CD4-positive, alpha-beta T cell treated with Interleukin-15 for 1 hour (primary cell): ENCODE measurements around the gene ABCF1.
"Not testable (repeated sequence)": the region's sequence is repeated elsewhere in the genome, so short reads cannot be mapped to it uniquely, and the experiment has no call there.

ENCODE experiments used
- DNase-seq: peaks from one replicate; pipeline ENCODE4 v3.0.0-alpha.2; 2020

Gene ABCF1

DNA sequence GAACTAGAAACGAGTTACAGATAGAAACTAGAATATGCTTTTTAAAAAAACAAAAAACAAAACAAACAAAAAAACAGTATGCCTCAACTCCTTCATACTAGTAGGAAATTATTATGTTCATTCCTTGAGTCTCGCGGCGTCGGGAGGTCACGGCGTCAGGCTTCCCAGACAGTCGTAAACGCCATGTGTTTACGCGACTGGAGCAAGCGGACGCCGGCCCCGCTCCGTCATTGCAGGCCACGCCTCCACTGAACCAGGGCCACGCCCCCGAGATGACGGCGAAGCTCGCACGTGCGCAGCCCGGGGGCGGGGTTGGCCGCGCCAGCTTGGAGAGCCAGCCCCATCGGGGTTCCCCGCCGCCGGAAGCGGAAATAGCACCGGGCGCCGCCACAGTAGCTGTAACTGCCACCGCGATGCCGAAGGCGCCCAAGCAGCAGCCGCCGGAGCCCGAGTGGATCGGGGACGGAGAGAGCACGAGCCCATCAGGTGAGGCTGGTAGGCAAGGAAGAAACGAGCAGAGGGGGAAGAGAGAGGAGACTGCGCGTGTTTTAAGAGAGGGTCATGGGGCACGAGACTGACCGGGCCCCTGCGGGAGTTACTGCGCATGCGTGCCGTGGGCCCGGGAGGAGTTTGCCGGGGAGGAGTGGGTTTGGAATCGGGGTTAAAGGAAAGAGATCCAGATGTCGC lies at the start of gene ABCF1:
Gene ABCF1, plus strand, starts transcription at position 368 of the 687 bp plus-strand sequence. Its CDS starts 46 bp downstream, at position 414.
- DNase-seq, result peak; percentile 98

- DNase-seq, result not testable (repeated sequence)
These were observed 49.3 kb upstream of the ABCF1 start for GRCh38 chr6:30521952-30522351.

GRCh38 chr6:30526444-30526843 lies 44.8 kb upstream of the ABCF1 start:
- not testable (repeated sequence) for DNase-seq

DNA sequence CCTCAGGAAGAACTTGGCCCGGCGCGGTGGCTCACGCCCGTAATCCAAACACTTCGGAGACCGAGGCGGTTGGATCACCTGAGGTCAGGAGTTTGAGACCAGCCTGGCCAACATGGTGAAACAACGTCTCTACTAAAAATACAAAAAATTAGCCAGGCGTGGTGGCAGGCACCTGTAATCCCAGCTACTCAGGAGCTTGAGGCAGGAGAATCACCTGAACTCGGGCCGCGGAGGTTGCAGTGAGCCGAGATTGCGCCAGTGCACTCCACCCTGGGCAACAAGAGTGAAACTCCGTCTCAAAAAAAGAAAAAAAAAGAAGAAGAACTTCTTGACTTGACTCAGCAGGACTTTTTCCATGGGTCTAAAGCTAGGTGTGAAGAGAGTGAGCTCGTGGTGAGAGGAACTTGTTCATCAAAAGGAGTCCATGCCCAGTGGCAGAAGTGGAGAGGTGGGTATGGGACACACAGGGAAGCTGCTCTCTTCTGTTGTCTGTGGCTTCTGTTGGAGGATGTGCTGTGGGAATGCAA lies 41.8 kb upstream of the ABCF1 start:
- not testable (repeated sequence) for DNase-seq

GRCh38 chr6:30530014-30530413 lies 41.2 kb upstream of the ABCF1 start:
- DNase-seq, result no peak

DNA sequence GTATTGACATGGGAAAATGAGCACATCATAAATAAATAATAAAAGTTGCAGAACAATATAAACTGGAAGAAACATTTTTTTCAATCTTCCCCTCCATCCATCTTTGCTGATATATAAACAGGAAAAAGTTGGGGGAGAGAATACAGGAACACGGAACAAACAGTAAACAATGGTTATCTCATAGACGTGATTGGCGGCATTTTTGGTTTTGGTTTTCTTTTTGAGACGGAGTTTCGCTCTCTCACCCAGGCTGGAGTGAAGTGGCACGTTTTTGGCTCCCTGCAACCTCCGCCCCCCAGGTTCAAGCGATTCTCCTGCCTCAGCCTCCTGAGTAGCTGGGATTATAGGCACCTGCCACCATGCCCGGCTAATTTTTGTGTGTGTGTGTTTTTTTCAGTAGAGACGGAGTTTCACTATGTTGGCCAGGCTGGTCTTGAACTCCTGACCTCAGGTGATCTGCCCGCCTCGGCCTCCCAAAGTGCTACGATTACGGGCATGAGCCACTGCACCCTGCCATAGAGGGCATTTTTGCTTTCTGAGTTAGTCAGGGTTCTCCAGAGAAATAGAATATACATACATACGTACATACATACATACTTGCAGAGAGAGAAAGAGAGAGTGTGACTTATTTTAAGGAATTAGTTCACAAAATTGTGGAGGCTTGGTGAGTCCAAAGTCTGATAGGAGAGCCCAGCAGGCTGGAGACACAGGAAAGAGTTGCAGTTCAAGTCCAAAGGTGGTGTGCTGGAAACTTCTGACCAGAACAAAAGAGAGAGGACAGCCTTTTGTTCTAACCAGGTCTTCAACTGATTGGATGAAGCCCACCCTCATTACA lies 37.6 kb upstream of the ABCF1 start:
- no peak for DNase-seq

DNA sequence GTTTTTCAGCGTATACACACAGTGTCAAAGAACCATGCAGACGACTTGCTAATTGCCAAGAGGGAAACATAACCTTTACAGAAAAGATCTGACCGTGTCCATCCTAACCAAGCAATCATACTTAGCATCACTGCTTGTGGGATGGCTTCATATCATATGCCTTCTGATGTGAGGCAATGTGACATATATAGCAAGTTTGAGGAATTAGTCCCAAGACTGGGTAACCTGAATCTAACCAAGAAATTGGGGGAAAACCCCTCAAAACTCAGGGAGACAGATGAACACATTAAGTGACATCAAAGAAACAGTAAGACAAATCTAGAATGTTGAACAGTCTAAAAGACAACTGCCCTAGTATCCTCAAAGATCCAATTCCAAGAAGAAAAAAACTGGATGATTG lies 33.3 kb upstream of the ABCF1 start:
- no peak for DNase-seq

GRCh38 chr6:30541515-30542403 lies 29.5 kb upstream of the ABCF1 start:
- peak; percentile 82 for DNase-seq

DNA sequence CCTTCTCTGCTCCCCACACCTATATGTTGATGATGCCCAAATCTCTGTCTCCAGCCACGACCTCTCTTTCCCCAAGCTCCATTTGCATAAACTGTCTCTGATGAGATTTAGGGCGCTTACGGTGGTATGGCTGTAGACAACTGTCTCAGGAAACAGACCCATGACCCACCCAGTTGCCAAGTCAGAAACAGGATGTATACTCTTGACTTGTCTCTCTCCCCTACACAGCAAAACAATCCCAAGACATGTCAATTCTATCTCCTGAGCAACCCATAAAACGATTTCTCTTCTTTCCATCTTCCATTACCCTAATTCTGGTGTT lies 28.9 kb upstream of the ABCF1 start:
- DNase-seq, result peak; percentile 51

DNA sequence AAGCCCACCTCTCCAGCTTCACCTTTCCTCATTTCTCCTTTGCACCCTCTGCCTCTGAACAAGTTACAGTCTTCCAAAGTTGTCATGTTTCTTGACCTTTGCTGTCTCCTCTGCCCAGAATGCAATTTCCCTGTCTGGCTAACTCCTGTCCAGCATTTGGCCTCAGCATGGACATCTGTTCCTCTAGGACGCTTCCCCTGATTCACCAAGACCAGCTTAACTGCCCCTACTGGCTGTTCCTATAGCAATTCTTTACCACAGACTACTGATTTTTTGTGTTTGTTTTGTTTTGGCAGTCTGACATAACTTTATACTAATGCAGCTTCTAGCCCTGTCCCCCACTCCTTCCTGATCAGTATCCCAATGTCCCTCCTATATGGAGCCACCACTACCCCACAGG lies 28.3 kb upstream of the ABCF1 start:
- no peak for DNase-seq

DNA sequence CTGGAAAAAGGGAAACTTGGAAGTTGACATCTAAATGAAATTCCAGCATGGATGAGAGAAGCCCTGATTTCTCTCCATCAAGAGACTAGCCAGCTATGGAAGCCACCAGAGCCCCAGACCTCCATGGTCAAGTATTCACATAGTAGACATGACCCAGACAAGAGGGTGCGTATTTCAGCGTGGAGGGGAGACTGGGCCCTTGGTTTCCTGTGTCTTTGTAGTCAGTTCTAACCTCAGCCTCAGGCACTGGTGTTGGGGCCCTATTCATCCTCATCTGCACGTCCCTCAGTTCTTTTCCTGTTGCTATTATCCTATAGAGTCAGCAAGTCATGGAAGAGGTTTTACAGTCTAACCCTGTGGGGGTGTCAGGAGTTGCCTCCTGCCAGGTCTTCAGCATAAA lies 27.4 kb upstream of the ABCF1 start:
- peak; percentile 30 for DNase-seq

- DNase-seq, result no peak
These were observed 26.5 kb upstream of the ABCF1 start for GRCh38 chr6:30544666-30545272.

DNA sequence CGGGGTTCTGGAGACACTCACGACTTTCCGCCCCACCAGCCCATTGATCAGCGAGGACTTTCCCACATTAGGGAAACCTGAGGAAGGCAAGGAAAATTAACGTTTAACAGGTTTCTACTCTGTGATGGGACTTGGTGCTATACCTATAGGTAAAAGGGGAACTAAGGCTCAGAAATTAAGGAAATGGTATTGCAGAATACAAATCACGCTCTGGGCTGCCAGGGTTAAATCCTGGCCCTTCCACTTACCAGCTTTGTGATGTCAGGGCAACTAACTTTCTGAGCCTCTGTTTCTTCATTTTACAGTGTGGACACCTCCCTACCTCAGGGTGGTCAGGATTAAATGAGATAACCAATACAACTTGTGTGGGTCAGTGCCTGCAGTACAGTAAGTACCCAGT lies 23.8 kb upstream of the ABCF1 start:
- DNase-seq, result no peak

- no peak for DNase-seq
These were observed 22.9 kb upstream of the ABCF1 start for GRCh38 chr6:30548375-30548774.

DNA sequence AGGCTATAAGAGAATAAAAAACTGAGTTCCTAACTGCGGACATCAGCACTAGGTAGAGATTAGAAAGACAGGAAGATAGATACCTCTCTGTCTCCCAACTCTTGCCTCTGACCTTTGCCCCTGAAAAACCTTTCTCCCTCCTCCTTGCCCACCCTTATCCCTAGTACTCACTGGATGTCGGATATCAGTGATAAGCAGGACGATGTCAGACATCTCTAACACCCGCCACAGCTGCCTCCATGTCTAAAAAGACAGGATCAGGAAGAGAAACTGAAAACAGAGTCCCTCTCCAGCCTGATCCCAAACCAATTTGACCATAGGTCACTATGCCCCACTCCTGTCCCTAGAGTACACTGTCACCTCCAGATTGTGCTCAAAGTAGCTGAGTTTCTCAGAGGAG lies 16.8 kb upstream of the ABCF1 start:
- no peak for DNase-seq

- DNase-seq, result no peak
These were observed 16.1 kb upstream of the ABCF1 start for GRCh38 chr6:30554962-30555815.

DNA sequence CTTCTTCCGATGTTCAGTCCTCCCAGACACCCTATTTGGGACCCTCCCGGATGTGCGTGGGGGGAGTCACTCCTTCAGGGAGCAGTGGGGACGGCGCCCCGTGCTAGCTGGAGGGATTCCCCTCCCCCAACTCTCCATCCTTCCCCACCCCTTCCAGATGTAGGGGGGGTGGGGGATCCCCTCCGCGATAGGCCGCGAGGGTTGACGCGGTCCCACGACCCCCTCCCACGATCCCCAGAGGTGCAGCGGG lies 15.5 kb upstream of the ABCF1 start:
- no peak for DNase-seq

- DNase-seq, result peak; percentile 97
These were observed 15.0 kb upstream of the ABCF1 start, which contains the start of gene GNL1 for GRCh38 chr6:30556066-30556905. TSS of gene GNL1 (minus strand) at chr6:30556489. CDS start at chr6:30556203, 286 bp downstream.

DNA sequence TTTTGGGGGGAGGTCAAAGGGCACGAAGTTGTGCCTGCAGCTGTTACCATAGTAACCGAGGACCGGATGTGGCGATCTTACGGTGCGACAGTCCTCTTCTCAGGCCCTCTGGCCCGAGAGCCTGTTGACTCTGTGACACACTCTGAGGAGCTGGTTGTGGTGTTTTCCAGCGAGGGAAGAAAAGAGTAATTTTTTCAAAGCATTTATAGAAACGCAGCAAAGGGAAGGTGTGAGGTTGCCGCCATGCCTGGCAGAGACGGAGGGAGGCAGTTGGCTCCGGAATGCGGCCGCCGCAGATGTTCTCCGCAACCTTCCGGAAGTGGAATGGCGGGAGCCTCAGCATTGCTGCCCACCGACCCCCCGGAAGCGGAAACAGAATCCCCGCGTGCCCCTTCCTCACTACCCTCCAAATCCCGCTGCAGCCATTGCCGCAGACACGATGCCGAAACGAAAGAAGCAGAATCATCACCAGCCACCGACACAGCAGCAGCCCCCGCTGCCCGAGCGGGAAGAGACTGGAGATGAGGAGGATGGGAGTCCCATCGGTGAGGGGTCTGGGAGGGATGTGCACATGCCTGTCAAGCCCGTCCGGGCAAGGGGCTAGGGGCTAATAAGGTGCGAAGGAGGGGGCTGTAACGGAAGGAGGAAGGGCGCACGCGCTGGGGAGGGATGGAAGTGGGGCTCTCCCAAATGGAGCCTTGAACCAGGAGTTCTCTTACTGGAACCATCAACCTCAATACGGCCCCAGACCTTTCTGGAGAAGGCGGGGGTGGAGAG lies 14.1 kb upstream of the ABCF1 start, which contains the start of gene PRR3:
Gene PRR3, plus strand, starts transcription at position 390 of the 777 bp plus-strand sequence. Its CDS starts 50 bp downstream, at position 440.
- peak; percentile 94 for DNase-seq

- DNase-seq, result peak; percentile 68
These were observed 13.6 kb upstream of the ABCF1 start for GRCh38 chr6:30557683-30557981.
